HG02678 (cell line): ENCODE measurements around the gene TUT1.
A peak's percentile ranks its signal among the peaks of the same experiment; 100 is the strongest.

Experiments used
- ATAC-seq: cut with Tn5 transposase; IDR thresholded peaks from one replicate; pipeline ENCODE4 v1.9.1; 2021; ENCODE audit warnings: mild to moderate bottlenecking, moderate library complexity; ENCODE audit not compliant: unreplicated experiment

Gene TUT1

DNA sequence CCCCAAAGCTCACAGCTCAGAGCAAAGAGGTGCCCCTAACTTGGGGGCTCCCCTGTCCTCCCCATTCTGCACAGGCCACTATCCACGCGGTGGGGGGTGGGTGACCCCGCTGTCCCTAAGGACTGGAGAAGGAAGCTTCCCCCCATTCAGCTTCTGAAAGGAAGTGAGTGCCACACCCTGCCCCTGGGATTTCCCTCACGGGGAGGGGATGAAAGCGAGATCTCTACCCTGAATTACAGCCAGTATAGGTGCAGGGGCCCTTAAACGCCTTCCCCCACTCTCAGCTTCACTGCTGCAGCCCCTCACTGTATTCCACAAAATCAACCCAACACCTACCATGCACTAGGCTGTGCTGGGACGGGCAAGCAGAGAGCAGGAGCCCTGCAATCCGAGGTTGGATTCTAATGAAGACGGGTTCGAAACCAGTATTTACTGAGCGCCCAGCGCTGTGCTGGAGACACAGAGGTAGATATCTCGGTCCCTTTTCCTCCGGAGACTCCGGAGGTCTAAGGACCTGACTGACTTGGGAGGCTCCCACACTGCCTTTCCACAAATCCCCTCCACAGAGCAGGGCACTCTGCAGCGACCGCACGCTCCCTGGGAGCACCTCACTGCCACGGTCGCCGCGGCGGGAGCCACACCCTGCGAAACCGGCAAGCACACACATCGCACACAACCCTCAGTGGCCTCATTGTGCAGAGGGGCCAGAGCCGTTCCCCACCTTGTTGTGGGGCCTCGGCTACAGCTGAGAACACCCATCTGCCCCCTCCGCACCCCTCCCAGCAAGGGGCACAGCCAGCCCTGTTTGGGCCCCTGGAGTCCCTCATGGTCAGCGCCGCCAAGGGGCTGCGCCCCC lies 46.5 kb downstream of the TUT1 start:
- ATAC-seq: no peak

DNA sequence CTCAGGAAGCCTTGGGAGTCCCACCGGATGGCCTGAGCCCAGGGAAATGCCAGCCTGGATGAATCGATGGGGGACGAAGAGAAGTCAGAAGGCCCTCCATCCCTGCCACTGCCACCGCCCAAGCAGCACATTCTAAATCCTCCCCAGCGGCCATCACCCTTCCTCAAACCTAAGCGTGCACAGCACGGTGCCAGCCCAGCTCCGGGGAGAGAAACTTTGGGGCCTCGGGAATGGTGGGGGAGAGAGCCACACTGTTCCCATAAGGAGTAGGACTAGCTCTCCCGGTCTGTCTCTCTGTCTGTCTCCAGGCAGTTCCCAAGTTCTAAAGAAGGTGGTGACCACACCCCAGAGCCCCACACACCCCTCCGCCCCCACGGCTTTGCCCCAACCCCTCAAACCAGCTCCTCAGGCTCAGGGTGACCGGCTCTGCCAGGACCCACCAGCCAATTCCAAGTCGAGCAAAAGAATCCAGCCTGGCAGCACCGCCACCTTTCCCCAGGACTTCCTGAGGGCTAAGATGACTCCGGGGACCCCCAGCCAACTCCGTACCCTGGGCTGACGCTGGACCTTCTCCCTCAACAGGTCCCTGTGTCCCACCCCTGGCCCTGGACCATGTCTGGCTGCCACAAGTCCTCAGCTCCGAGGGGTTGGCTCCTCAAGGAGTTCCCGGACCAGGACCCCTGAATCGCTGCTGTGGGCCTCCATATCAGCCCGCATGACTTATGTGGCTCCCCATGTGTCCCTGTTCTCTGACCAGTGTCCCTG lies 47.5 kb downstream of the TUT1 start:
- ATAC-seq: no peak

DNA sequence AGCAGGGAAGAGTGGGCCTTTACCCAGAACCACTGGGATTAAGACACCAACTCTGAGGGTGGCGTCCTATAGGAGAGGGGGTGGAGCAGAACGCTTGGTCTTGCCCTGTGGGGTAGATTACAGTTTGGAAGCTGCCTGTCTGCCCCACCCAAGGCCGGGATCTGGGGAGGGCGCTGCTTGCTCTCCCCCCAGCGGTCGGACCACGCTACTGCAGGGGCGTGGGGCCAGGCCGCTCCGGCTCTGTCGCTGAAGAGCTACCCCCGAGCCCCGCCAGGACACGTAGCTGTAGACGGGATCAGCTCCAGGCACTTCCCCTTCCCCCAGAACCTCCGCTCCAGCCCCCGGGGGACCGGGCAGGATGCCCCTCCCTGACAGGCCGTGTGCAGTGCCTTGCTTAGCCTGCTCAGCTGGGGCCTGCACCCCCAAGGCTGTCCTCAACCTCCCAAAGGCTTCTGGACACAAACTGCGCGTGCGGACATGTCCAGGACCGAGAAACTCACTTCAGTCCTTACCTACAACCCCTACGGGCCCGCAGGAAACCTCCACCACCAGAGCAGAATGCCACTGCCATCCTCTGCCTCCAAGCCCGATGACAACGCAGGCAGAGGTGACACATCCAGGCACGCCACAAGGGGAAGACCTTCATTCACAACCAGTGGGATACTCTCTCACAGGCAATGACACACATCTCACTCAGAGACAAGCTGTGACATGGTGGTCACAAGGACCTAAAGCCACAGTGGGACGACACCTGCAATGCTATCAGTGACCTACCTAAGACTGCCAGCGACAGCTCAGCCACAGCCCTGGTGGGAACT lies 48.4 kb downstream of the TUT1 start:
- ATAC-seq: no peak

DNA sequence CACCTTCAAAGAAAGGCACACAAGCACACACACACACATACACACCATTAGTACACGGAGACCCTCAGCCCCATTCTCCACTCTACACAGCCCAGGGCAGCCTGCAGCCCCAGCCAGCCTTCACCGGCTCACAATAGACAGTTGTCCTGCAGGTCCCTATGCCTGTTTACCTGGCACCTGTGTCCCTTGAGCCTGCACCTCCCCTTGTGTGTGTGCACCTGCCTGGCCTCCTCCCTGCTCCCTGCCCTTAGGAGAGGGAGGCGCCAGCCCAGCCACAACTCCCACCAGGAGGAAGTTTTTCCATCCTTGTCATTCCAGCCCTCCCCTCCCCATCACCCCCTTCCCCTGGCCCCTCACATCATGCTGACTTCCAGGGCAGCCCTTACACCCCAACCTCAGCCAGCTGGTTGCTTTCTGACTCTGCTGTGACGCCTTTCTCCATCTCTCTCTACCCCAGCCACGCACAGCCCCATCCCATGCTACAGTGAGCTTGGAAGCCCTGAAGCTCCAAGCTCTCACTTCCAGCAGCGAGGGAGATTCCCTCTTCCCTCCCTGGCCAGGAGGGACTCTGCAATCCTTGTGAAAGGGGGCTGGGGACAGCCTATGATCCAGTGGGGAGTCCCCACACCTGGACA lies 49.1 kb downstream of the TUT1 start:
- no peak for ATAC-seq

DNA sequence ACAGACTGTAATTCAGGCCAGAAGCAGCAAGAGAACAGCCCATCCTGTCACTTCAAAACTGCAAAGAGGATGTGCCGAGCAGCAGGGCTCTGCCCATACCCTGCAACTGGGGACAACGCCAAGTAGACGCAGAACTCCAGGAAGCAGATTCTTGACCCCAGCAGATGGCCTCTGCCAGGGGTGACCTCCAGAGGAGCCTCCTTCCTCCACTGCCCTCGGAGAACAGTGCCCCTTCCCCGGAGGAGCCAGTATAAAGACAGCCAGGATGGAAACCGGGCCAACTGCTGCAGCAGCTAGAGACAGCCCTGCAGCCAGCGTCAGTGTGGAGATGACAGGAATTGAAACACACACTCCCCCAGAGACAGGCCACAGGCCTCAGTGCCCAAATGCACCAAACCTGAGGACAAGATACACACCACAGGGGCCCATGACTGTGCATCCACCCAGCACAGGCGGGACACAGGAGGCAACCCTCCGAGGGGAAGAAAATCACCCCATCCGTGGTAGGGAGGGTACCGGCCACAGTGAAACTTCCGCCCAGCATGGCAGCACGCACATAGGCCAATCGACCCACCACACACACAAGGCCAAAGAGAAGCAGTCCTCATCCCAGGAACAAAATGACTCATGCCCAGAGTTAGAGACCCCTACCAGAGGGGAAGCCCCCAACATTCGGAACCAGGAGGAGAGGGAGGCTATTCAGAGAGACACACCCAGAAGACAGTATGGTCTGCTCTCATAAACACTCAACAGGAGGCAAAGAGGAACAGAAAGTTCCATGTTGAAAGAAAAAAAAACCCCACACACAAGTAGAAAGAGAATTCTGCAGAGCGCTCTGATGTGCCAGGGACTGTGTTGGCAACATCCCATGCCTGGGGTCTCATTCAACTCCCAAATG lies 50.3 kb downstream of the TUT1 start:
- ATAC-seq: peak; percentile 48

DNA sequence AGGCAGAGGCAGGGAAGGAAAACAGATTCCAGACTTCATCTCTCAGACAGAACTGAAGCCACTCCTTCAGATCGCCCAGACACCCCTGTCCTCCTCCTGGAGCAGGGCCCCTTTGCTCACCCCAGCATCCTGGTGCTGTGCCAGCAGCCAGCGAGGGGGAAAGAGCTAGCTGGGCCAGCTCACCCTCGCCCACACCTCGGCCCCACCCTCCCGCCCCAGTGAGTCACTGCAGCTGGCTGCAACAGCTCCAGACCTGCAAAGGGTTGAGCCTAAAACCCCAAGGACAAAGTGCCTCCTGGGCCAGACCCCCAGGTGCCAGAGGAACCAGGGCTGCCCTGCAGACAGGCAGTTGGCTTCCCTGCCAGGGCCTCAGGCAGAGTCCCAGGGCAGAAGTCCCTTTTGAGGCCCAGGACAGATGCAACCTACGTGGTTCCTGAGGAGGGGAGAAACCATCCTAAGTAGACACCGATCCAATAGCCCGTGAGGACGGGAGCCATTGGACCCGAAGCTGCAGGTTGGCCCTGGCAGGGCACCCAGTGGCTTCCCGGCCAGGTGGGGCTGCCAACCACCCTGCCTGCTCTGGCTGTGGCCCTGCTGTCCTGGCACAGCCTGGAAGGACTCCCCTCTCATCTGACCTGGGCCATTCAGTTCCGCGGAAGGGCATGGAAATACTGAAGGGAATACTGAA lies 51.9 kb downstream of the TUT1 start:
- ATAC-seq: no peak

DNA sequence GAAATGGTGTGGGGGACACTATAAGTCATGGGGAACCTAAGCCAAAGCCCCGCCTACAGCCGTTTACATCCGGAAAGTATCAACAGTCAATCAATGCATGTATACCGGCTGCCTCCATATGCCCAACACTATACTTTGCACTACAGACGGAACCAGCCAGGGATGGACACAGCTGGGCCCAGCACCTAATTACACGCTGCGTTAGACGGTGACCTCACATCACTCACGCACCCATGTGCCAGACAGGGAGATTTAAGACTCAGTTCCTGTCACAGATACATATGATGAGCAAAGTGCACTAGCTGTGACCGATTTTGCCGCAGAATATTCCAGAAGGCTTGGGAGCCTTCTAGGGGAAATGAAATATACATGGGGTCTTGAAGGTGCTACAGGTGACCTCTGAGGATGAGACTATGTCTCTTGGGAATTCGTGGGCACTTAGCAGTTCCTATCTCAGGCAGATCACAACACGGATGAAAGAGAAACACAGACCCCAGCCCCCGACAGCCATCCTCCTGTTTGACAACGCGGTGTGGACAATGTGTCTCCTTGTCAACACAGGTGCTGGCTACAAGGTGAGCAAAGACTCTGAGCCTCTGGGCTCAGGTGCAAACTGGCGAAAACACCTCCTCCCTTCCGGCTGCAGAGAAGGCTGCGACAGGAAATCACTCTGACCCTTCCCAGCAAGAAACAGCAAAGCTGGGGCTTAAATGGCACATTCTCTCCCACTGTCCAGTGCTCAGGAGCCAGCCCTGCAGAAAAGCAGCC lies 52.7 kb downstream of the TUT1 start:
- no peak for ATAC-seq

DNA sequence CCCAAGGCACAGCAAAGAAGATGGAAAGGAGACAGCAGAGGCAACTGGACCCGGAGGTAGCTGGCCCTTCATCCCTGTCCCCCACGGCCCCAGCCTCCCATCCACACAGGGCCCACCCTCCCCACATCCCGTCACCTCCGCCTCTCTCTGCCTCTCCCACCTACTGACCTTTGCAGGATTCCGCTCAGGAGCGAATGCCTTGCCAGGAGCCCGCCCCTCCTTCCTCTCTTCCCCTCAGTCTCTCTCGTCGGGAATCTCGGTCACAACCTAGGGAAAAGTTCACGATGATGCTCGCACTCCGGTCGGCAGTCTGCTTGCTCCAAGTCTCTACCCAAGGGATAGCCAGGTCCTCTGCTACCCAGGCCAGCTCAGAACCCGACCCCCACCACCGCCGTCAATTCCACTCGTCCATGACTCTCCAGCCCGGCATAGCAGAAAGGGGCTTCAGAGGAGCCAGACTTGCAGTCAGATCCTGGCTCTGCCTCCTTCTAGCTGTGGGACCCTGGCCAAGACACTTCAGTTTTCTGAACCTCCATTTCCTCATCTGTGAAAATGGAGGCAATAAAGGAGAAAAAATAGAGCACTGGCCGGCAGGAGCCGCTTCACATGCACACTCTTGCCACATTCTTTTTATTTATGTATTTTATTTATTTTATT lies 54.9 kb downstream of the TUT1 start:
- ATAC-seq: no peak

DNA sequence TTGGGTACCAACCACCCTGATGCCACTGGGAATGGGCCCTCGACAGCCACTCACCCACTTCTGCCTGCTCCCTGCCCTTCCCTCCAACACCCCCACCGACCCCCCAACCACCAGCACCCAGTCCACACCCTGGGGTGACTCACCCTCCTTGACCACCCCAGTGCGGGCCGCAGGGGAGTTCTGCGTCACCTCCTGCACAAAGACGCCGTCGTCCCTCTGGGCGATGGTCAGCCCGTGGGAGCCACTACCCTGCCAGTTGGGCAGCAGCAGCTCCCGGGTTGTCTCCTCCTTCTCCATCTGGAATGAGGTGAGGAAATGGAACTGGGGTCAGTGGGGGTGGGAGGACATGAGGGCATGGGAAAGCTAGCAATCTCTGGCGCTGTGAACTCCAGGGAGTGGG lies 55.5 kb downstream of the TUT1 start:
- no peak for ATAC-seq

DNA sequence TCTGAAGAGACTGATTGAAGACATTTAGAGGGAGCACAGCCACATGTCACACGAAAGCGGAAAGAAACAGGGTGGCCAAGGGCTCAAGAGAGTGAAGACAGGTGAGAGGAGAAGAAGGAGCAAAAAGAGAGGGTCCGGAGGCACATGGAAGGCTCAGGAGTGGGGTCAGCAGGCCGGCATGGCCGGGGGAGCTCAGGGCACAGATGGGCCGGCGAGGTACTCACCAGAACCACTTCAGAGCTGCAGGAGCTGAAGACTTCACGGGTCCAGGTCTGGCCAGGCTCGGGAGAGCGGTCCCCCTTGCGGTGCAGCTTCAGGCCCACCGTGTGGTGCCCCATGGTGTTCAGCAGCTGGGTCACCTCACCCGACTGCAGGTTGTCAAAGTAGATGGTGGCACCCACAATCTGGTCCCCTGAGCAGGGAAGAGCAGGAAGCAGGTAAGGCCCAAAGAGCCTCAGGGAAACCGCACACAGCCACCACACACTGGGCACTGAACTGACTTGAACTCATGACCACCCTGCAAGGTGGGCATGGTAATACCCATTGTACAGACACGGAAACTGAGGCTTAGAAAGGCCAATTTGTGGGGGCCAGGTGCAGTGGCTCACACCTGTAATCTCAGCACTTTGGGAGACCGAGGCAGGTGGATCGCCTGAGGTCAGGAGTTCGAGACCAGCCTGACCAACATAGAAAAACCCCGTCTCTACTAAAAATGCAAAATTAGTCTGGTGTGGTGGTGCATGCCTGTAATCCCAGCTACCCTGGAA lies 56.4 kb downstream of the TUT1 start:
- no peak for ATAC-seq

DNA sequence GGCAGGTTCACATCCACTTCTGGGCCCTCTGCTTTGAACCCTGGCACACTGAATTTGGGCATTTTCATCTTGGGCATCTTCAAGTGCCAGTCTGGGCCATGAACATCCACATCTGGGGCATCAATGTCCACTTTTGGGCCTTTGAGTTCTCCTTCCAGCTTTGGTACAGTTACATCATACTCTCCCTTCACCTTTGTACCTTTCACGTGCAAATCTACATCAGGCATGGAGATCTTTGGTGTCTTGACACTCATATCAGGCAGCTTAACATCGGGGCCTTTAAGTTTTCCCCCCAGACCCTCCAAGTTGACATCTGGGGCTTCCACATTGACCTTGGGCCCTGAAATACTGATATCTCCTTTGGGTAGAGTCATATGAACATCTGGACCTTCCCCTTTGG lies 59.2 kb downstream of the TUT1 start:
- ATAC-seq: no peak
